ENCODE measurements around the gene STRAP. TPM values are rescaled to one million over a fixed set of nuclear protein-coding genes. Genes with fewer than 3 reads are reported as not detected.

STRAP gene
- total and polyA plus RNA-seq, 9 of the 15 experiments (the other 6 are each of a cell fraction or from before 2014, with no cell fraction given): 58.5 to 134 (median 89.5) TPM

Other genes starting within 250 kb of the STRAP start
- 0.12 and 1.9 TPM in 2 replicates for gene EPS8, start 93.0 kb upstream of the STRAP start, total RNA-seq (2014; rRNA removed)
- 0.11 and 0.16 TPM in 2 replicates for gene EPS8, start 93.0 kb upstream of the STRAP start, total RNA-seq (2014; rRNA removed; fragmentation: Illumina TruSeq; extraction: Trizol)
- gene EPS8, start 93.0 kb upstream of the STRAP start, total RNA-seq (2015; rRNA removed; fragmentation: Illumina TruSeq; extraction: Trizol): 0.15 and 0.33 TPM in 2 replicates
- gene EPS8, start 93.0 kb upstream of the STRAP start, total RNA-seq (2021): 0.22 and 0.44 TPM in 2 replicates
- 0.04 and 0.46 TPM in 2 replicates for gene EPS8, start 93.0 kb upstream of the STRAP start, polyA plus RNA-seq (2011; rRNA removed)
- 0.10 and 0.12 TPM in 2 replicates for gene EPS8, start 93.0 kb upstream of the STRAP start, polyA plus RNA-seq (2014; fragmentation: Illumina TruSeq; extraction: Trizol)
- under 1 TPM; 0.13 to 0.17 TPM for gene EPS8, start 93.0 kb upstream of the STRAP start, polyA plus RNA-seq (2014; fragmentation: Nextera tagmentation; extraction: Ambion mirVana)
- gene EPS8, start 93.0 kb upstream of the STRAP start, polyA plus RNA-seq (2014; rRNA removed): 0.62 and 0.80 TPM in 2 replicates
- gene DERA, start 28.9 kb downstream of the STRAP start, total RNA-seq (2014; rRNA removed): 8.5 and 12.0 TPM in 2 replicates
- gene DERA, start 28.9 kb downstream of the STRAP start, total RNA-seq (2014; rRNA removed; fragmentation: Illumina TruSeq; extraction: Trizol): 7.8 and 9.2 TPM in 2 replicates
- 9.2 and 9.3 TPM in 2 replicates for gene DERA, start 28.9 kb downstream of the STRAP start, total RNA-seq (2015; rRNA removed; fragmentation: Illumina TruSeq; extraction: Trizol)
- 5.9 and 7.4 TPM in 2 replicates for gene DERA, start 28.9 kb downstream of the STRAP start, total RNA-seq (2021)
- gene DERA, start 28.9 kb downstream of the STRAP start, polyA plus RNA-seq (2011; rRNA removed): 3.9 and 5.8 TPM in 2 replicates
- 5.6 and 5.9 TPM in 2 replicates for gene DERA, start 28.9 kb downstream of the STRAP start, polyA plus RNA-seq (2014; fragmentation: Illumina TruSeq; extraction: Trizol)
- gene DERA, start 28.9 kb downstream of the STRAP start, polyA plus RNA-seq (2014; fragmentation: Nextera tagmentation; extraction: Ambion mirVana): 10 to 100 TPM; 14.2 to 15.5 TPM
- gene DERA, start 28.9 kb downstream of the STRAP start, polyA plus RNA-seq (2014; rRNA removed): 5.5 and 9.0 TPM in 2 replicates